Astrocyte of the cerebellum (primary cell): Measurements from ENCODE around the gene TPSAB1.
"Not testable (repeated sequence)": the region's sequence is repeated elsewhere in the genome, so short reads cannot be mapped to it uniquely, and the experiment has no call there.

Experiments used
- DNase-seq: peaks from one replicate; pipeline ENCODE4 v3.0.0-alpha.2; 2011; ENCODE audit warnings: low read depth
- H3K4me3 ChIP-seq: 2 replicates; pipeline ENCODE4 v1.5.1; 2011; ENCODE audit warnings: mild to moderate bottlenecking, low read depth, low read length, moderate library complexity
- in situ Hi-C: cut with HindIII; loops from 2 replicates; pipeline ENCODE4 v1.10.0; 2017; ENCODE audit warnings: low sequenced_read_pairs
- TF ChIP-seq, protein P1 (sequence below): IDR thresholded peaks from 2 replicates; pipeline ENCODE4 v1.5.1; 2012; ENCODE audit warnings: low read length, low read depth, moderate library complexity, mild to moderate bottlenecking; ENCODE audit errors: missing control alignments

Gene TPSAB1

DNA sequence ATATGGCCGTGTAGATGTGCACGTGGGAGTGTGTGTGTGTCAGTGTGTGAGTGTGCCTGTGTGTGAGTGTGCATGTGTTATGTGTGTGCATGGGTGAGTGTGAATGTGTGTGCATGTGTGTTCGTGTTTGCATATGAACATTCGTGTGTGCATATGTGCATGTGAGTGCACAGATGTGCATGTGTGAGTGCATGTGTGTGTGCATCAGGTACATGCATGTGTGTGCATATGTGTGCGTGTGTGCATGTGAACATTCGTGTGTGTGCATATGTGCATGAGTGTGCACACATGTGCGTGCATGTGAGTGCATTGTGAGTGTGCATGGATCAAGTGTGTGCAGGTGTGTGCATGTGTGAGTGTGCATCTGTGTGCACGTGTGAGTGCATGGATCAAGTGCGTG lies 2.5 kb upstream of the TPSAB1 start:
- in situ Hi-C loops, result no loop called here
- TF ChIP-seq, protein P1, sequence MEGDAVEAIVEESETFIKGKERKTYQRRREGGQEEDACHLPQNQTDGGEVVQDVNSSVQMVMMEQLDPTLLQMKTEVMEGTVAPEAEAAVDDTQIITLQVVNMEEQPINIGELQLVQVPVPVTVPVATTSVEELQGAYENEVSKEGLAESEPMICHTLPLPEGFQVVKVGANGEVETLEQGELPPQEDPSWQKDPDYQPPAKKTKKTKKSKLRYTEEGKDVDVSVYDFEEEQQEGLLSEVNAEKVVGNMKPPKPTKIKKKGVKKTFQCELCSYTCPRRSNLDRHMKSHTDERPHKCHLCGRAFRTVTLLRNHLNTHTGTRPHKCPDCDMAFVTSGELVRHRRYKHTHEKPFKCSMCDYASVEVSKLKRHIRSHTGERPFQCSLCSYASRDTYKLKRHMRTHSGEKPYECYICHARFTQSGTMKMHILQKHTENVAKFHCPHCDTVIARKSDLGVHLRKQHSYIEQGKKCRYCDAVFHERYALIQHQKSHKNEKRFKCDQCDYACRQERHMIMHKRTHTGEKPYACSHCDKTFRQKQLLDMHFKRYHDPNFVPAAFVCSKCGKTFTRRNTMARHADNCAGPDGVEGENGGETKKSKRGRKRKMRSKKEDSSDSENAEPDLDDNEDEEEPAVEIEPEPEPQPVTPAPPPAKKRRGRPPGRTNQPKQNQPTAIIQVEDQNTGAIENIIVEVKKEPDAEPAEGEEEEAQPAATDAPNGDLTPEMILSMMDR, result no peak
- DNase-seq, result no peak
- no peak overlapping the region for H3K4me3 ChIP-seq

DNA sequence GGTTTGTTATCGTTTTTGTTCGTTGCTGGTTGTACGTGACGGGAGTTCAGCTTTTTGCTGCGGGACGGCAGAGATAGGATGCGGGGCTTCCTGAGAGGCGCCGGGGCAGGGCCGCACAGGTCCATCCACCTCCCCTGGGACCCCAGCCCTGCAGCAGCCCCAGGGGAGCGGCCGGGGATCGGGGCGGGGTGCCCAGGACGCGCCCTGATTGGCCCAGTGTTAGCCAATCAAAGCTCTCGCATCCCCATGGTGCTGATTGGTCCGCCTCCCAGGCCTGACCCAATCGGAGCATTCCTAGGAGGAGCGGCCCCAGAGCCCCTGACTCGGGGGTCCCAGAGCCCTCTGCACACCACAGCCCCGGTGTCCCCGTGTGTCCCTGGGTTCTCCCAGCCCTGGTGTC lies 1.6 kb upstream of the TPSAB1 start:
- H3K4me3 ChIP-seq, DNase-seq, in situ Hi-C loops: not testable (repeated sequence)

DNA sequence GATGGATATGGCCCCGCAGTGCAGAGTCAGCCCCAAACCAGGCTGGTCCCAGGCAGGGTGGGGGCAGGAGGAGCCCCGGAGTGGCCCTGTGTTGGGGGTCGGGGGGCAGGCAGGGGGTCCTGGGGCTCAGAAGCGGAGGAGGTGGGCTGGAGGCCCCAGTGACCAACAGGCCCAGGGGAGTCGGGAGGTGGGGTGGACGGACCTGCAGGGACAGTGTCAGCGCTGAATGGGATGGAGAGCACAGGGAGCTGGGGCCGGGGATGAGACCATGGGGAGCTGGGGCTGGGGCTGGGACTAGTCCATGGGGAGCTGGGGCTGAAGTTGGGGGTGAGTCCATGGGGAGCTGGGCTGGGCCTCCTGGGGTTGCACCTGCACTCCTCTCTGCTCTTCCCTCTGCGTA lies 930 bp upstream of the TPSAB1 start:
- H3K4me3 ChIP-seq, in situ Hi-C loops, DNase-seq: not testable (repeated sequence)

DNA sequence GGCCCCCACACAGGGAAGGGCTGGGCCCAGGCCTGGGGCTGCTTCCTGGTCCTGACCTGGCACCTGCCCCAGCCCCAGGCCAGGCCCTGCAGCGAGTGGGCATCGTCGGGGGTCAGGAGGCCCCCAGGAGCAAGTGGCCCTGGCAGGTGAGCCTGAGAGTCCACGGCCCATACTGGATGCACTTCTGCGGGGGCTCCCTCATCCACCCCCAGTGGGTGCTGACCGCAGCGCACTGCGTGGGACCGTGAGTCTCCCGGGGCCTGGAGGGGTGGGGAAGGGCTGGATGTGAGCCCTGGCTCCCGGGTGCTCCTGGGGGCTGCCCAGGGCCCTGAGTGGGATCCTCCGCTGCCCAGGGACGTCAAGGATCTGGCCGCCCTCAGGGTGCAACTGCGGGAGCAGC lies 576 bp downstream of the TPSAB1 start:
- DNase-seq, in situ Hi-C loops, H3K4me3 ChIP-seq: not testable (repeated sequence)

DNA sequence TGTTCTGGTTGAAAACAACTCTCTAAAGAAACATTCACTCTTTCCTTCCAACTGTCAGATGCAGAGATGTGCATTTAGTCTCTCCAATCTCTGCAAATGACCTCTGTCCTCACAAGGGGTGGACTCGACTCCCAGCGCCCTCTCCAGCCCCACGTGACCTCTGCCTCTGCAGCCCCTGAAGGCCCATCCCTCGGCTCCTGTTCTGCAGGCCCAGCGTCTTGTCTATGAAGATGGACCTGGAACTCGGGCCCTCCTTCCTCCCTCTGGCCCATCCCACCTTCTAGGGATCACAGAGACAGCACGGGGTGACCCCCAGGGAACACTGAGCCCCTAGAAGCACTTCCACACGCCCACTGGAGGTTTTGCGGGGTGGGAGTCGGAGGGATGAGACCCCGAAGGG lies 2.9 kb downstream of the TPSAB1 start:
- DNase-seq, in situ Hi-C loops: not testable (repeated sequence)

DNA sequence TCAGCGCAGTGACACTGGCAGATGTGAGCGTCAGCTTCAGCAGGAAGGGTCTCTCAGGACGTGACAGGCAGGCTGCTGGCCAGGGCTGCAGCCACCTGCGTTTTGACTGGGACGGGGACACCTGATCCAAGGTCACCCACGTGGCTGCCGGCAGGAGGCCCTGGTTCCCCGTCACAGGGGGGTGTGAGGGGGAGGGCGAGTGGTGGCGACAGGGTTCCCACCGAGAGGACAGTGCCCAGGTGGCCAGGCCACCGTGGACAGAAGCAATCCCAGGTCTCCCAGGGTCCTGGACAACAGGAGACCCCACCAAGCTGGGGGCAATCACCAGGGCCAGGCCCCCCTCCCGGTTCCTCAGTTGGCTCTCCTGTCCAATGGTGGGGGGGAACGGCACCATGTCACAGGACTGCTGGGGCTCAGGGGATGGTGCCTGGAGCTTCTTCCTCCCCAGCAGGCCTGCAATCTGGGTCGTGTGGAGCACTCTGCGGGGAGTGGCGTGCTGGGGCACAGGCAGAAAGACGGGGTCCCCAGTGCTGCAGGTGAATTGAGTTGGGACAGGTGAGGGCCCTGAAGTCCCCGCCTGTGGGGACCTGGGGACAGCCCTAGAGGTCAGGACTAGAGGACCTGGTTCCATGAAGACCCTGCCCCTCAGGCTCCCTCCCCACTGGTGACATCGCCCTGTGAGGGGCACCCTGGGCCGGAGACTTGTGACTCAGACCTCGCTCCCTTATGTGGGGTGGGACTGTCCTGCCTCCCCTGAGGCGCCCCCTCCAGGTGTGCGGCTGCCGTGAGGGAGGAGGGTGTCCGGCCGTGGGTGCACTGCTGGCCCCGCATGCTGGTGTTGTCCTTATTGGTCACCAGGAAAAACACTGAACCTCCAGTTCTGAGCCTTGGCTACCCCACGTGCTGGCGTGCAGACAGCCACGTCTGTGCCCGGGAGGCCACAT lies 3.7 kb downstream of the TPSAB1 start:
- H3K4me3 ChIP-seq, DNase-seq, in situ Hi-C loops: not testable (repeated sequence)

More for the DNA sequence above, 2.9 kb downstream of the TPSAB1 start:
- H3K4me3 ChIP-seq, result not testable (repeated sequence)

DNA sequence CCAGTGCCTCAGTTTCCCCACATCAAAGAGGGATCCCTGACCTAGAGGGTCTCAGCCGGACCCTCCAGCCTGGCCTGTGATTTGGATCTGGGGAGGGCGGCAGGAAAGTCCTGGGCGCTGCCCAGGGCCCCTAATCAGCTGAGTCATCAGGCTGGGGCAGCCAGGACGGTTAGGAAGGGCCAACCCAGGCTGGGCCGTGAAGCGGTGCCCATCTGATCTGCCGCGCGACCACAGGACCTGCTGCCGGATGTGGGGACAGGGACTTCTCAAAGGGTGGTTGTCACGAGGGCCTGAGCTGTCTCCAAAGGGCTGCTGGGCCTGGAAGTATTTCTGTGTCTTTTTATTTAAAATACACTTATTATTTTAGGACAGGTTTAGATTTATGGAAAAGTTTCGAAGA lies 4.4 kb downstream of the TPSAB1 start:
- no peak overlapping the region for H3K4me3 ChIP-seq
- in situ Hi-C loops, result no loop called here
- TF ChIP-seq, protein P1, result no peak
- DNase-seq, result no peak

DNA sequence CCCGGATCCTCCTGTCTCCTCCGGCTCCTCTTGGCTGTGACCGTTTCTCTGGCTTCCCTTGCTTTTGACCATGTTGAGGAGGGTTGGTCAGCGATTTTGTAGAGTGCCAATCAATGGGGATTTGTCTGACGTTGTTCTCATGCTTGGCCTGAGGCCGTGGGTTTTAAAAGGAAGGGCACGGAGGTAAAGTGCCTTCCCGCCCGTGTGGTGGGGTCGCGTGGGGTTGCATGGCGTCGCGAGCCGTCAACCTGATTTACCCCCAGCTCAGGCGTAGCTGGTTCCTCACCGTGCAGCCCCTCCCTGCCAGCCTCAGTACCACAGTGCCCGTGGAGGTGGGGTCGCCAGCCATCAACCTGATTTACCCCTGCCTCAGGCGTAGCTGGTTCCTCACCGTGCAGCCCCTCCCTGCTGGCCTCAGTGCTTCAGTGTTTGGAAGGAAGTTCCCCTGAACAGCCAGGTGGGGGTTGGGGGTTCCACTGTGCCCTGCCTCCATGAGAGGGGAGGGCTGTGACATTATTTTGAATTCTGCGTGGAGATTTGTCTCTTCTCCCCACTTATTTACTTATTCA lies 5.0 kb downstream of the TPSAB1 start:
- in situ Hi-C loops, result no loop called here

DNA sequence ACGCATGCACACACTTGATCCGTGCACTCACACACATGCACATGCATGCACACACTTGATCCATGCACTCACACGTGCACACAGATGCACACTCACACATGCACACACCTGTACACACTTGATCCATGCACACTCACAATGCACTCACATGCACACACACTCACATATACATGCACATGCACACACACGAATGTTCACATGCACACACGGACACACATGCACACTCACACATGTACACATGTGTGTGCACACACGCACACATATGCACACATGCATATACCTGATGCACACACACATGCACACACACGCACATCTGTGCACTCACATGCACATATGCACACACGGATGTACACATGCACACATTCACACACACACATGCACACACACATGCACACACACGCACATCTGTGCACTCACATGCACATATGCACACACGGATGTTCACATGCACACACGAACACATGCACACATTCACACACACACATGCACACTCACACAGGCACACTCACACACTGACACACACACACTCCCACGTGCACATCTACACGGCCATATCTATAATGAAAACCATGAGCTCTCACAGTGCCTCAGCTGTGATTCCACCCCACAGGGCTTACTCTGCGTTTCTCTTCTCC lies 7.5 kb downstream of the TPSAB1 start:
- H3K4me3 ChIP-seq, DNase-seq, in situ Hi-C loops: not testable (repeated sequence)

More for the DNA sequence above, 5.0 kb downstream of the TPSAB1 start:
- no peak for DNase-seq
- TF ChIP-seq, protein P1, result no peak
- H3K4me3 ChIP-seq, result no peak overlapping the region

DNA sequence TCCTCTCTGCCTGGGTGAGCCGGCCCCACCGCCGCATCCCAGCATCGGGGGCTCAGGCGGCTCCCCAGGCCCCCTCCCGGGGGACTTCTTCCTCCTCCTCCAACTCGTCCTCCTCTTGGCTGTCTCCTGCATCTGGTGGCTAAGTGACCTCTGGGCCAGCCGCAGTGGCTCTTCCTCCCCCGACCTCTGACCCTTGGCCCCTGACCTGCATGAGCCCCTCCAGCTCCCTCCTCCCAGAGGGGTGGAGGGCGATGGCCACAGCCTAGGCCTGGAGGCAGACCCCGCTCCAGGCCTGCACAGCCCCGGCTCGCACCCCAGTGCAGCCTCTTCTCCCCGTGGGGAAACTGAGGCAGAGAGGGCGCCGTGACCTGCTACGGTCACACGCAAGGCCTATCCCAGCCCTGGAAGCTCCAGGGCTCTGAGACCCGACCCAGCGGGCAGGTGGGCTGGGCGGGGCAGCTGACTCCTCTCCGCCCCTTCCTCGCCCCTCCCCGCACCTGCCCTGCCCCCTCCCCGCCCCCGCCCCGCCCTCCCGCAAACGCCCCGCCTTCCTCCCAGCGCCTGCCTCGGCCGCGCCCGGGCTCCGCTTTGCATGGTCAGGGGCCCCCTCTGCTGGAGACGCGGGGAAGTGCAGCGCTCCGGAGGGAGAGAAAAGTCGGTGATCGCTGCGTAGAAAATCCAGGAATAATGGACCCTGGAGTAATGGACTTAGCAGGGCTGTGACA lies 8.7 kb downstream of the TPSAB1 start:
- in situ Hi-C loops, H3K4me3 ChIP-seq, DNase-seq: not testable (repeated sequence)

DNA sequence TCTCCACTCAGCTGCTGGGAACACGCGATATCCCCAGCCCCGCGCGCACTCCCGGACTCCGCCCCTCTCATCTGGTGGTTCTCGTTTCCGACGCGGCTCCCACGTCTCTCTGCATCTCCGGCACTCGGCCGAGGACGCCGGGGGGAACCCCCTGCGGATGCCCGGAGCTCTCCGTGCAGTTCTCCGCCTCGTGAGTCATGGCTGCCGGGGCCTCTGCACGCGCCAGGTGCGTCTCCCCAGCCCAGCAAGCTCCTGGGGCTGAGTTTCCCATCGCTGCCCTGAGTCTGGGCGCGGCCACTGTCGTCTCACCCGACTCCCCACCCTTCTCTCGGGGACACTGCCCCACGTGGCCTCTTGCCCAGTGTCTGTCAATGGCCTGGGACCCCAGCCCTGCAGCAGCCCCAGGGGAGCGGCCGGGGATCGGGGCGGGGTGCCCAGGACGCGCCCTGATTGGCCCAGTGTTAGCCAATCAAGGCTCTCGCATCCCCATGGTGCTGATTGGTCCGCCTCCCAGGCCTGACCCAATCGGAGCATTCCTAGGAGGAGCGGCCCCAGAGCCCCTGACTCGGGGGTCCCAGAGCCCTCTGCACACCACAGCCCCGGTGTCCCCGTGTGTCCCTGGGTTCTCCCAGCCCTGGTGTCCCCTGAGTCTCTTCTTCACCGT lies 13.3 kb downstream of the TPSAB1 start:
- H3K4me3 ChIP-seq, in situ Hi-C loops, DNase-seq: not testable (repeated sequence)

DNA sequence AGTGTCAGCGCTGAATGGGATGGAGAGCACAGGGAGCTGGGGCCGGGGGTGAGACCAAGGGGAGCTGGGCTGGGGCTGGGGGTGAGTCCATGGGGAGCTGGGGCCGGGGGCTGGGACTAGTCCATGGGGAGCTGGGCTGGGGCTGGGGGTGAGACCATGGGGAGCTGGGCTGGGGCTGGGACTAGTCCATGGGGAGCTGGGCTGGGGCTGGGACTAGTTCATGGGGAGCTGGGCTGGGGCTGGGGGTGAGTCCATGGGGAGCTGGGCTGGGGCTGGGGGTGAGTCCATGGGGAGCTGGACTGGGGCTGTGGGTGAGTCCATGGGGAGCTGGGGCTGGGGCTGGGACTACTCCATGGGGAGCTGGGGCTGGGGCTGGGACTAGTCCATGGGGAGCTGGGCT lies 14.3 kb downstream of the TPSAB1 start:
- in situ Hi-C loops, H3K4me3 ChIP-seq, DNase-seq: not testable (repeated sequence)
